Measurements from ENCODE around the gene BNC1. TPM values are rescaled to one million over a fixed set of nuclear protein-coding genes. Genes with fewer than 3 reads are reported as not detected.

The BNC1 gene
- total RNA-seq (ENCODE audit: unreplicated experiment) = 14.4 TPM
- long read RNA-seq = 0 reads

GRCh38 chr15:83284559-83285283 is at the start of gene BNC1:
Gene BNC1, minus strand, starts transcription at chr15:83284664. Its CDS starts 36 bp downstream, at chr15:83284628.
- TF ChIP-seq CTCF (IDR thresholded peaks at IDR 0.05; ENCODE audit: unreplicated experiment) = no peak

GRCh38 chr15:83327041-83327440 is 42.6 kb upstream of the BNC1 start:
- Mint-ChIP-seq H3K27me3 (ENCODE audit: unreplicated experiment) (peaks cover 3% of the 10 kb centered on the region), H3K36me3 (ENCODE audit: low read depth, unreplicated experiment) (no peaks in the 10 kb centered on the region), H3K27ac (ENCODE audit: unreplicated experiment) (no peak overlapping the region), H3K4me3 (ENCODE audit: unreplicated experiment) (no peak overlapping the region), H3K9me3 (ENCODE audit: unreplicated experiment) (no peaks in the 10 kb centered on the region), H3K4me1 (ENCODE audit: unreplicated experiment) (no peaks in the 10 kb centered on the region)
- no peak for DNase-seq (ENCODE audit: low spot score)
- TF ChIP-seq CTCF (IDR thresholded peaks at IDR 0.05; ENCODE audit: unreplicated experiment) = no peak

More at GRCh38 chr15:83284559-83285283, at the start of gene BNC1:
- H3K4me3 Mint-ChIP-seq (ENCODE audit: unreplicated experiment) = peak within 1 kb of the TSS; percentile 96
- H3K27ac Mint-ChIP-seq (ENCODE audit: unreplicated experiment) = peak within 1 kb of the TSS; percentile 82
- H3K4me1 Mint-ChIP-seq (ENCODE audit: unreplicated experiment) = peaks cover 26% of the 10 kb centered on the region
- H3K36me3 Mint-ChIP-seq (ENCODE audit: low read depth, unreplicated experiment) = peaks cover 6% of the 10 kb centered on the region
- peak; percentile 37 for DNase-seq (ENCODE audit: low spot score)
- peaks cover 13% of the 10 kb centered on the region for H3K27me3 Mint-ChIP-seq (ENCODE audit: unreplicated experiment)
- no peaks in the 10 kb centered on the region for H3K9me3 Mint-ChIP-seq (ENCODE audit: unreplicated experiment)

DNA sequence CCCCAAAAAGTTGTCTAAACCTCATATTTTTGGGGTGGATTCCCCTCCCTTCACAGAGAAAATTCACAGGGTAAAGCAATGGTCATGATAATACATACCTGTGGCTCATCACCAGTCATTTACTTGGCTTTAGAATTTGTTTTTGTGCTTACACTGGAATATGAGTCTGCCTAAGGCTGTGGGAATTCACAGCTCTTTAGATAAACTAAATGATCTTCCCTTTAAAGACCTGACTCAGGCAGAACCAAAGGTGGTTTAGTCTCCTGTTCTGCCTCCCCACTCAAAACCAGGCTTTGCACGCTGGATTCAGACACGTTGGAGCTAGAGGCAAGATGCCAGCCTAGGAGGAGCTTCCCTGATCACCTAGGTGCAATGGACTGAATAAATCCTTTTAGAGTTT is 40.3 kb upstream of the BNC1 start:
- no peaks in the 10 kb centered on the region for H3K9me3 Mint-ChIP-seq (ENCODE audit: unreplicated experiment)
- no peak for DNase-seq (ENCODE audit: low spot score)
- H3K4me3 Mint-ChIP-seq (ENCODE audit: unreplicated experiment) = no peak overlapping the region
- H3K36me3 Mint-ChIP-seq (ENCODE audit: low read depth, unreplicated experiment) = no peaks in the 10 kb centered on the region
- H3K27me3 Mint-ChIP-seq (ENCODE audit: unreplicated experiment) = peaks cover 3% of the 10 kb centered on the region
- H3K27ac Mint-ChIP-seq (ENCODE audit: unreplicated experiment) = no peak overlapping the region
- TF ChIP-seq CTCF (IDR thresholded peaks at IDR 0.05; ENCODE audit: unreplicated experiment) = no peak
- H3K4me1 Mint-ChIP-seq (ENCODE audit: unreplicated experiment) = peaks cover 7% of the 10 kb centered on the region

DNA sequence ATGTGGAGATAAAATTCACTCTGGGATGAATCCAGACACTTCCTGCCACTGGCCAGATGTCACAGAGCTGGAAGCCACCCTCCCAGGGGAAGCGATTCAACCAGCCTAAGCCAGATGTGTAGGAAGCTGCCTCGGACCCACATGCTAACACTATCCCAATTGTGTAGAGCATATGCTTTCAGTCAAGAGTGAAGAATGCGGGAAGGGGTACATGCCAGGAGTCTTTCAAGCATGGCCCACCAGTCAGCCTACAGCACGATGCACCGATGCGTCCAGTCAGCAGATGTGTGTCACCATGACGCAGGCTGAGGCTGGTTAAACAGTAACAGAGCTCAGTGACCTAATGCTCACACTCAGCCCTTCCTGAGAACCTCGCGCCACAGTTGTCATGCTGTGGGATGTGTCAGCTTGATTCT is 38.8 kb upstream of the BNC1 start:
- Mint-ChIP-seq H3K9me3 (ENCODE audit: unreplicated experiment) (no peaks in the 10 kb centered on the region), H3K27me3 (ENCODE audit: unreplicated experiment) (peaks cover 3% of the 10 kb centered on the region), H3K4me1 (ENCODE audit: unreplicated experiment) (peaks cover 7% of the 10 kb centered on the region), H3K4me3 (ENCODE audit: unreplicated experiment) (no peak overlapping the region), H3K27ac (ENCODE audit: unreplicated experiment) (no peak overlapping the region), H3K36me3 (ENCODE audit: low read depth, unreplicated experiment) (no peaks in the 10 kb centered on the region)
- DNase-seq (ENCODE audit: low spot score) = no peak
- no peak for TF ChIP-seq CTCF (IDR thresholded peaks at IDR 0.05; ENCODE audit: unreplicated experiment)

DNA sequence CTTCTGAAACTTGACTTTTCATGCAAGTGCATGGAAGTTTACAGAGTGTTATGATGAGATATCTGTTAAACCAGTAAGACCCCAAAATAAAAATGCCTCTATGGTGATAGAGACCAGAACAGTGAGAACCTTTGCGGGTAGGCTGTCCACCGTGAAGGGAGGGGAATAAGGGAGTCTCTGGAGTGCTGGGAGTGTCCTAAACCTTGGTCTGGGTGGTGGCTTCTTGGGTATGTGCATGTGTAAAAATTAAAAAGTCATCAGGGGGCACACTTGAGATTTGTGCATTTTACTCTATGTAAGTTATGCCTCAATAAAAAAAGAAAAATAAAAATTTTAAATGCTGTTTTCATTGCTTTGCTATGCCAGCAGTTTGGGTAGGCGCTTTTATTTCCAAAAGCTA is 38.2 kb upstream of the BNC1 start:
- H3K36me3 Mint-ChIP-seq (ENCODE audit: low read depth, unreplicated experiment) = no peaks in the 10 kb centered on the region
- H3K4me1 Mint-ChIP-seq (ENCODE audit: unreplicated experiment) = peaks cover 7% of the 10 kb centered on the region
- no peak for TF ChIP-seq CTCF (IDR thresholded peaks at IDR 0.05; ENCODE audit: unreplicated experiment)
- DNase-seq (ENCODE audit: low spot score) = no peak
- H3K9me3 Mint-ChIP-seq (ENCODE audit: unreplicated experiment) = no peaks in the 10 kb centered on the region
- peaks cover 3% of the 10 kb centered on the region for H3K27me3 Mint-ChIP-seq (ENCODE audit: unreplicated experiment)
- H3K27ac Mint-ChIP-seq (ENCODE audit: unreplicated experiment) = no peak overlapping the region
- H3K4me3 Mint-ChIP-seq (ENCODE audit: unreplicated experiment) = no peak overlapping the region

All from endothelial cell (in vitro differentiated cells).